ENCODE measurements around the gene SF3B2. TPM values are rescaled to one million over a fixed set of nuclear protein-coding genes. Genes with fewer than 3 reads are reported as not detected.

The SF3B2 gene
- total RNA-seq, 1 donor from 2014 or later, result 204 TPM

GRCh38 chr11:66100272-66101065, 48.3 kb downstream of the SF3B2 start:
- TF ChIP-seq, protein P1, sequence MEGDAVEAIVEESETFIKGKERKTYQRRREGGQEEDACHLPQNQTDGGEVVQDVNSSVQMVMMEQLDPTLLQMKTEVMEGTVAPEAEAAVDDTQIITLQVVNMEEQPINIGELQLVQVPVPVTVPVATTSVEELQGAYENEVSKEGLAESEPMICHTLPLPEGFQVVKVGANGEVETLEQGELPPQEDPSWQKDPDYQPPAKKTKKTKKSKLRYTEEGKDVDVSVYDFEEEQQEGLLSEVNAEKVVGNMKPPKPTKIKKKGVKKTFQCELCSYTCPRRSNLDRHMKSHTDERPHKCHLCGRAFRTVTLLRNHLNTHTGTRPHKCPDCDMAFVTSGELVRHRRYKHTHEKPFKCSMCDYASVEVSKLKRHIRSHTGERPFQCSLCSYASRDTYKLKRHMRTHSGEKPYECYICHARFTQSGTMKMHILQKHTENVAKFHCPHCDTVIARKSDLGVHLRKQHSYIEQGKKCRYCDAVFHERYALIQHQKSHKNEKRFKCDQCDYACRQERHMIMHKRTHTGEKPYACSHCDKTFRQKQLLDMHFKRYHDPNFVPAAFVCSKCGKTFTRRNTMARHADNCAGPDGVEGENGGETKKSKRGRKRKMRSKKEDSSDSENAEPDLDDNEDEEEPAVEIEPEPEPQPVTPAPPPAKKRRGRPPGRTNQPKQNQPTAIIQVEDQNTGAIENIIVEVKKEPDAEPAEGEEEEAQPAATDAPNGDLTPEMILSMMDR (conservative IDR thresholded peaks at IDR 0.05; ENCODE audit: low read depth, low read length), result no peak
- peak overlapping the region; percentile 24 for H3K4me3 ChIP-seq (ENCODE audit: low read depth, low read length)
- DNase-seq (ENCODE audit: low read depth), result no peak

DNA sequence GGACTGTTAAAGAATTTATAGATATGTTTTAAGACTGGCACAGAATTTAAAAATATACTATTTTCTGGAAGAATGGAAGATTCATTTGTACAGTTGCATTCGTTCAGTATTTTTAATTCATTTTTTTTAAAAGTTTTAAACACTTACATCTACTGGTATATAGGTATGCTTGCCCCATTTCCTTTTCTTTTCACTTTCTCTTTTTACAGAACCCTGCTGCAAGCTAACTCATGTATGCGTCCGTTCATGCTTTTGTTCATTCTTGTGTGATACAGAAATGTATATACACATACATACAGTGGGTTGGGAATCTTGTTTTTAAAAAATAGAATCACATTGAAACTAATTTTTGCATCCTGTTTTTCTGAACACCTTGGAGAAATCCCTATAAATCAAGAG, 48.9 kb downstream of the SF3B2 start:
- peak overlapping the region; percentile 24 for H3K4me3 ChIP-seq (ENCODE audit: low read depth, low read length)
- DNase-seq (ENCODE audit: low read depth), result no peak
- TF ChIP-seq, protein P1 (conservative IDR thresholded peaks at IDR 0.05; ENCODE audit: low read depth, low read length), result no peak

- no peak overlapping the region for H3K4me3 ChIP-seq (ENCODE audit: low read depth, low read length)
- TF ChIP-seq, protein P1 (conservative IDR thresholded peaks at IDR 0.05; ENCODE audit: low read depth, low read length), result no peak
Measured at GRCh38 chr11:66104057-66104638, 52.0 kb downstream of the SF3B2 start.

GRCh38 chr11:66106786-66107599, 54.8 kb downstream of the SF3B2 start:
- TF ChIP-seq, protein P1 (conservative IDR thresholded peaks at IDR 0.05; ENCODE audit: low read depth, low read length), result no peak
- DNase-seq (ENCODE audit: low read depth), result no peak
- no peak overlapping the region for H3K4me3 ChIP-seq (ENCODE audit: low read depth, low read length)

More at GRCh38 chr11:66104057-66104638, 52.0 kb downstream of the SF3B2 start:
- DNase-seq (ENCODE audit: low read depth), result no peak

DNA sequence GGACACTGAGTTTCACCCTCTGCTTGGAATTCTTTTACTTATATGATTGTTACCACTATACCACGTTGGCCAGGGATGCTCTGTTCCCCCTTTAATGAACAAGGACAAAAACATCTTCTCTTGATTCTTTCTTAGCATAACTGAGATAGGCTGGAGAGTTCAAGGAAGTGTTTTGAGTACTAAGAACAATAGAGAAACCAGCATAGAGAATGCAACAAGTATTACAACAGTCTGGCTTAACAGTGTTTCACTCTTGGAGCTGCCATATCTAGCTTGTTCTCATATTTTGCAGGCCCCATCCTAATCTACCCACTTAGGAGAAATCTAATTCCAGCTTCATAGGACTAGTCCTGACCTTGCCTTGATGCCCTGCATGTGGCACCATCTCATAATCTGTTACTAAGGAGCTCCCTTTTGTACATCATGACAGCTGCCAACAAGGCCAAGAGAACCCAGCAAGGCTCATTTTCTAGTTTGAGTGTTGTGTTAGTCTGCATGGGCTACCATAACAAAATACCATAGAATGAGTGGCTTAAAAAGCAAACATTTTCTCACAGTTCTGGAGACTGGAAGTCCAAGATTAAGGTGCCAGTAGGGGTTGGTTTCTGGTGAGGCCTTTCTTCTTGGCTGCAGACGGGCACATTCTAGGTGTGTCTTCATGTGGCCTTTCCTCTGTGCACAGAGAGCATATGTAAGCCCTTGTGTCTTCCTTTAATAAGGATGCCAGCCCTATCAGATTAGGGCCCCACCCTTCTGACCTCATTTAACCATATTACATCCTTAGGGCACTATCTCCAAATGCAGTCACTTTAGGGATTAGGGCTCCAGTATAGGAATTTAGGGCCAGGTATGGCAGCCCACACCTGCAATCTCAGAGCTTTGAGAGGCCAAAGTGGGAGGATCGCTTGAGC, 55.7 kb downstream of the SF3B2 start:
- no peak for DNase-seq (ENCODE audit: low read depth)
- TF ChIP-seq, protein P1 (conservative IDR thresholded peaks at IDR 0.05; ENCODE audit: low read depth, low read length), result no peak
- no peak overlapping the region for H3K4me3 ChIP-seq (ENCODE audit: low read depth, low read length)

DNA sequence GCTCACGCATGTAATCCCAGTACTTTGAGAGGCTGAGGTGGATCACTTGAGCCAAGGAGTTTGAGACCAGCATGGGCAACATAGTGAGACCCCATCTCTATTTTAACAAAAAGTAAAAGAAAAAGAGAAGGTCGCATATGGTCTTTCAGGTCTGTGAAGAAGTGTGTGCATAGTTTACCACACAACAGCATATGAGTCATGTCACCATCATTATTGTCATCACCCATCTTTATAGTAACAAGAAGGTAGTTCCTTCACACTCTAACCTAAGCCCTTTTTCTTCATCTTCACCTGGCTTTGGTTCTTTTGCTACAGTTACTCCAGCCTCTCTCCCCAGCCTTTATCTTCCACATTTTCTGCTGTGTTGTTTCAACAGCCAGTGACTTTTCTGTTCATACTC, 57.1 kb downstream of the SF3B2 start:
- no peak for DNase-seq (ENCODE audit: low read depth)
- TF ChIP-seq, protein P1 (conservative IDR thresholded peaks at IDR 0.05; ENCODE audit: low read depth, low read length), result no peak
- H3K4me3 ChIP-seq (ENCODE audit: low read depth, low read length), result no peak overlapping the region

Data from epithelial cell of proximal tubule (primary cell).